PFSK-1 (cell line): ENCODE results near the gene NAALADL2.

Source experiments
- FOXP2 ChIP-seq: optimal IDR thresholded peaks from 2 replicates; pipeline ENCODE3; 2011; ENCODE audit warnings: borderline replicate concordance, control low read depth, inconsistent platforms; ENCODE audit not compliant: insufficient read depth; ENCODE audit errors: extremely low read length, extremely low read depth
- POLR2AphosphoS5 ChIP-seq: IDR thresholded peaks from 2 replicates; pipeline ENCODE4 v1.6.1; 2012; ENCODE audit warnings: low read depth, mild to moderate bottlenecking, control low read depth, low read length, moderate library complexity
- REST ChIP-seq, 2 experiments: IDR thresholded peaks; 2 replicates each; pipeline versions ENCODE4 v1.6.1 to v1.8.0; 2011 to 2012; ENCODE audit warnings: low read depth in 2 of 2, low read length in 2 of 2, control low read depth in 1 of 2, inconsistent platforms in 1 of 2, mild to moderate bottlenecking in 1 of 2, moderate library complexity in 1 of 2; ENCODE audit not compliant: insufficient read depth in 1 of 2
- SIN3A ChIP-seq: IDR thresholded peaks from 2 replicates; pipeline ENCODE4 v1.6.1; 2012; ENCODE audit warnings: mild to moderate bottlenecking, low read length, moderate library complexity, borderline replicate concordance; ENCODE audit not compliant: insufficient read depth
- TAF1 ChIP-seq: IDR thresholded peaks from 2 replicates; pipeline ENCODE4 v1.6.1; 2012; ENCODE audit warnings: low read length, control low read depth, borderline replicate concordance; ENCODE audit not compliant: insufficient read depth

- no peak for TF ChIP-seq POLR2AphosphoS5
- TF ChIP-seq TAF1 = no peak
- no peak for TF ChIP-seq REST (IDR thresholded peaks at IDR 0.05; ENCODE audit: insufficient read depth in 1 of 2, low read depth in 2 of 2, low read length in 2 of 2)
- no peak for TF ChIP-seq SIN3A
- no peak for TF ChIP-seq FOXP2
These were observed 415.5 kb downstream of the NAALADL2 start for GRCh38 chr3:175274474-175275218.
